HG03066 (cell line): ENCODE measurements around the gene SMAD6.

Source experiments
- ATAC-seq: cut with Tn5 transposase; IDR thresholded peaks from one replicate; pipeline ENCODE4 v1.9.1; 2021; ENCODE audit warnings: low read depth; ENCODE audit not compliant: unreplicated experiment

Gene SMAD6

GRCh38 chr15:66738595-66738994 lies 36.6 kb downstream of the SMAD6 start:
- ATAC-seq, result no peak

DNA sequence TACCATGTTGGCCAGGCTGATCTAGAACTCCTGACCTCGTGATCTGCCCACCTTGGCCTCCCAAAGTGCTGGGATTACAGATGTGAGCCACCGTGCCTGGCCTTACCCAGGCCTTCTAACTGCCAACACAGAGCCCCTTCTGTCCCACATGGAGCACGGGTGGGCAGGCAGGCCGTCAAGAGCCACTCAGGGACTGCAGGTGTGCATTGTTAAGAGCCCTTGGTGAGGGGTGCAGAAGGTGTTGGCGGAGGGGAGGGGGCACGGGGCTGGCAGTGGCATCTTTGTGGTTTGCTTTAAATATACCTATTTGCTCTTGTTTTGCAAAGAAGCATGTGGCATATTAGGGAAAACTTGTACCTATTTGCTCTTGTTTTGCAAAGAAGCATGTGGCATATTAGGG lies 37.3 kb downstream of the SMAD6 start:
- ATAC-seq, result no peak

- no peak for ATAC-seq
These were observed 38.8 kb downstream of the SMAD6 start for GRCh38 chr15:66740802-66741201.

DNA sequence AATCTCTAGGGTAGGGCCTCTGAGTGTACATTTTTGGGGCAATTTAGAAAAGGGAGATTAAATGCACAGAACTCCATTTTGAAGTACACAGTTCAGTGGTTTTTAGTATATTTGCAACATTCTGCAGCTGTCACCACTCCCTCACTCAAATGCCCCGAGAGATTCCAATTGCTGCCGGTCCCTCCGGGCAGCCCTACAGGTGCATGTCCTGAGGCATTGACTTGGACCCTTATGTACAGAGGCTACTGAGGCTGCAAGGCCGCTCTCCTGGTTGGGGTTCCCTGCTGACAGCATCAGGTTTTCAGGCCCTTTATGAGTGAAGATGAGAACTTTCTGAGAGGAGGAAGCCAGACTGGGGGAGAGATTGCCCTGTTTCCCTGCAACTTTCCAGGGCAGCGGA lies 39.6 kb downstream of the SMAD6 start:
- no peak for ATAC-seq

DNA sequence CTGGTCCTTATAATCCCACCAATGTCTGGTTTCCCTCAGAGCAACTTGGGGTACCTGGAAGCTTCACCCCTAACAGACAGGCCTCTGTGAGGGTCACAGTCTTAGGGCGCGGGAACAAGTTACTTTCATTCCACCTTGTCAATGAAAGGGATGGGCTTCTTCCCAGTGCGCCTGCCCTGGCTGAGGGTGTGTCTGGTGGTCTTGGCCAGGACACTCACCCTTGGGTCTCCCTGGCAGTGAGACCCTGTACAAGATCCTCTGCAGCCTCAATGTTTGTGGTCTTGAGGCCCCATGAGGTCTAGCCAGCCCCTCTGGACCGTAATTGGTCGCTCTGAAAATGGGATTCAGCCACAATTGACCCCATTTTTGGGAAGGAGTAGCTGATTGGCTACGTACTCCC lies 40.2 kb downstream of the SMAD6 start:
- no peak for ATAC-seq

- no peak for ATAC-seq
These were observed 41.2 kb downstream of the SMAD6 start for GRCh38 chr15:66743204-66743603.

DNA sequence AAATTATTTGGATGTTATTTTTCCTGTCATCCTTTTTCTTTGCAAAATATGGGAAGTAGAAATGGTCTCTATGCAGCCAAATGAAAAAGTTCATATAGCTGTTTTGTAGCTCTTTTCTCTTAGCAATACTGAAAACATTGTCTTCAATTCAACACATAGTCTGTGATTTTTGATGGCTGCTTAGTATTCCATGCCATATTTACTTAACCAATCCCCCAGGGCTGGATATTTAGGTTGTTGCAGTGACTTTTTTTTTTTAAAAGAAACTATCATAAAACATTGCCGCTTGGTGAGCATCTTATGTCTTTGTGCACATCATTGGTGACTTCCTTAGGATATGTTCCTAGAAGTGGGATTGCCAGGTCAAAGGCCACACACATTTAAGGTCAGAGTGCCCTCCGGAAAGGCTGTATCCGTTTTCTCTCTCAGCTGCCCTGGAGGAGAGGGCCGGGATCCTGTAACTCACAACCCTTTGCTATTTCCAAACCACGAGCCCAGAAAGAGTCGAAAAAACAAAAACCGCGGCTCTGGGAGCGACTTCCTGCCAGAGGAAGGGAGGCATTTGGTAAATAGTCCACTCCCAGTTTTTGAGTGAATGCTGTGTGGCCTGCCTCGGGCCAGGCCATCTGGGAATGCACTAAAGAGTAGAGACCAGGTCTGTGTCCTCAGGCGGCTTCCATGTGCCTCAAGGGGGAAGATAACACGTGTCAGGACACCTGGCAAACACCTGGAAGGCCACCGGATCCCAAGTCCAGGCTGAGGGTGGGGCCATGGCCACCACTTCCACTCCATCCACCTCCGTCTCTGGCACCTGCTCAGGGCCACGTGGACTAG lies 41.9 kb downstream of the SMAD6 start:
- ATAC-seq, result no peak

- ATAC-seq, result no peak
These were observed 42.7 kb downstream of the SMAD6 start for GRCh38 chr15:66744610-66745279.

GRCh38 chr15:66745530-66746230 lies 43.6 kb downstream of the SMAD6 start:
- ATAC-seq, result no peak

DNA sequence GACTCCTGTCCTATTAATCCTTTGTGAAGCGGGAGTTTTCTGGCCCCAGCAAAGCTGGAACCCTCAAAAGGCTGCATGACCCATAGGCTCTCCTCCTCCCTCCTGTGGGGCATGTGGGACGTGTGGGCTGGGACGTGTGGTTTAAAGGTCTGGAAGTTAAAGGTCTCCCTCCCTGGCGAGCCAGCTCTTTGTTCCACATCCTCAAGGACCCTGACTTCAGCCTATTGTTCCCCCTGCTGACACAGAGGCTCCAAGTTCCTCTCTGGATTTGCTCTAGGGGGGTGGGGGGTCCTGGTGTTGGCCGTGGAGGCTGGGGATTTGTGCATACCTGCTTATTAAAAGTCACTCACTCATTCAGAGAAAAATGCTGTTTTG lies 44.2 kb downstream of the SMAD6 start:
- ATAC-seq, result no peak

- no peak for ATAC-seq
These were observed 45.2 kb downstream of the SMAD6 start for GRCh38 chr15:66747223-66747622.

GRCh38 chr15:66747886-66748707 lies 46.1 kb downstream of the SMAD6 start:
- ATAC-seq, result no peak

GRCh38 chr15:66748708-66749035 lies 46.6 kb downstream of the SMAD6 start:
- ATAC-seq, result no peak

DNA sequence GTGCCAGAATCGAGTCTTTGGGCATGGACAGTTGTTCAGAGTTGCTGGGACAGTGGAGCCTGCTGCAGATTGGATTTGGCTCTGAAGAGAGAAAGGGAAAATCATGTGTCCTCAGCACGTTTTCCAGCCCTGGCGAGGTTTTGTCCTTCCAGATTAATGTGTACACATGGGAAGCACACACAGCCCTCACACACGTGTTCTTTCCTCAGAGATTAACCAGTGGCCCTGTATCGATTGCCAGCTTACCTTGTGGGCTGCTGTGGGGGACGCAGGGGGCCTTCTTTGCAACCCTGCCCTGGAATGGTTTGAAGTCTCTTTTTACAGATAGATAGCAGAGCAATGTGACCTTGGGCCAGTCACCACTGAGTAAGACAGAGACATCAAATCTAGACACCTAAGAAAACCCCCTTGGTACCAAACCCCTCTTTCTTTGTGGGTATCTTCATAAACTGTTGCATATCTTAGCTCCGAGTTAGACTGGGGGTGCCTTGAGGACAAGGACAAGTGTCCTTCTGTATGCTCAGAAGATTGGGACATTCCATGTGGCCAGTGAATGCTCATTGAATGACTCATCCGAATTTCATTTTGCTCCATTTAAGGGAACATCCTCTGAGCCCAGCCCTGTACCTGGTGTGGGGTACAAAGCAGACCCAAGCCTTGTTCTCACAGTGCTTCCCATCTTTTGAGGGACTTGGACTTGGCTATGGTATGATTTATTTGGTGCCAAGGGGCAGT lies 48.0 kb downstream of the SMAD6 start:
- no peak for ATAC-seq

DNA sequence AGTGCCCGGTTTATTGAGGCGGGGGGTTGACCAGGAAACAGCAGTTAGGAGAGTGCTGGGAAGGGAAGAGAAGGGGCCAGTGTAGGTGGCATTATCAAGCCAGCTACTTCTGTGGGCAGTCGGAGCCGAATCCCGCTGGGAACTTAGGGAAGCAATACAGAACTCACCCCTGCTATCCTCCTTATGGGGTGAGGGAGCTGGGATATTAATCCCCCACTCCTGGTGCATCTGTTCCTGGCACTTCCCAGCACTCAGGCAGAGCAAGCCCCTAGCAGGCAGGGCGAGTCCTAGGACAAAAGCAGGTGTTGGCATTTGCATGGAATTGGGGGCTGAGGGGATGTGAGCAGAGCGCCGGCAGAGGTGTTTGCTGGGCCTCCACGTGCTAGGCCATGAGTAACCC lies 48.6 kb downstream of the SMAD6 start:
- ATAC-seq, result no peak

GRCh38 chr15:66751579-66751978 lies 49.5 kb downstream of the SMAD6 start:
- ATAC-seq, result no peak

DNA sequence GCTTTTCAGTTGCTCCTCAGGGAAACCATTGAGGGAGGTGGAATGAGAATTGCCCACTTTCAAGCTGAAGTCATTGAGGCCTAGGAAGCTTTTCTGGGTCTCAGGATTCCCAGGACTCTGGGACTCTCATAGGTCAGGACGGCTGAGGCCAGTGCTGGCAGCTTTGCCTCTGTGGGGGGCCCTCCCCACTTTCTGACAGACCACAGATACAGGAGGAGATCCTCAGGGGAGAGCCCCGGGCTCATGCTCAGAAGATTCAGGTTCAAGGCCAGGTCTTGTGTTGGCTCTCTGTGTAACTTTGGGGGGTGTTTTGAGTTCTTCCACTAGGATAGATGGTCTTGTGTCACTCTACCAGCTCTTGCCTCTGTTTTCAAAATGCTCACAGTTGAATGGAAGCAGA lies 50.0 kb downstream of the SMAD6 start:
- no peak for ATAC-seq

GRCh38 chr15:66753687-66754377 lies 51.8 kb downstream of the SMAD6 start:
- ATAC-seq, result no peak

DNA sequence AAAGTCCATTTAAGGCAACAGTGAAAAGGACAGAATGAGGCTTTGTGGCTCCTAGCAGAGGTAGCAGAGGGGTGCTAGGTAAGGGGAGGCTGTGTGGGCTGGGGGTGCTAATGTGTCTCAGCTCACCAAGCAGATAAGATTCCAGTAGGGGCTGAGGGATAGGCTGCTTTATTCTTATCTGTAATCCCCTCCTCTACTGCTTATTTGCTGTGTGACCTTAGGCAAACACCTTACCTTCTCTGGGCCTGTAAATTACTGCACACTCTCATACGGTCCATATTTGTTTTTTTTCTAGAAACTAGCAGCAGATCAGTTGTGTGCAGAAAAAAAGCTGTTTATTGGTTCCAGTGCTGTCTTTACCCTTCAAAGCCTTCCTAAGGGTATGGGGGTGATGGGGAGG lies 52.8 kb downstream of the SMAD6 start:
- no peak for ATAC-seq
